Activated T-cell treated with anti-CD3 and anti-CD28 coated beads, Interleukin-2, amount 50 U/mL, for 48 hours (primary cell): ENCODE measurements around the gene DGKI.

Experiments used
- DNase-seq, 2 experiments: peaks; one replicate each; pipeline ENCODE4 v3.0.0-alpha.2; 2020

DGKI gene

GRCh38 chr7:137399827-137400823 lies 446.6 kb downstream of the DGKI start:
- no peak for DNase-seq

GRCh38 chr7:137396051-137396450 lies 450.7 kb downstream of the DGKI start:
- DNase-seq, result no peak

DNA sequence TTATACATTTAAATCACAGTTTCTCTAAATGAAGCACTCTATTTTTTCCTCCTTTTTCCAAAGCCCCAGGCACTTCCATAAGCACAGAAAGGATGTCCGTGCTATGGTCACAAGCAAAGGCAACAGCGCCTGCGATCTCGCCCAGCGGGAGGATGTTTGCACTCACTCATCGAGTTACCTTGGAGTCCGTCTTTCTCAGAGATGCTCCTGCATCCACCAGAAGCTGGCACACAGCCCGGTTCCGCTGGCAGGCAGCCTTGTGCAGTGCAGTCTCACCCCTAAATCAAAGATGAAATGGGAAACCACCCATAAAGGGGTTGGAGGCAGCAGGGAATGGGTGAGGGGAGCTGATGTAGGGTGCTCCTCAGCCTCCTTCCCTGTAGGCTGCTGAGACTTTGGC lies 451.4 kb downstream of the DGKI start:
- no peak for DNase-seq

DNA sequence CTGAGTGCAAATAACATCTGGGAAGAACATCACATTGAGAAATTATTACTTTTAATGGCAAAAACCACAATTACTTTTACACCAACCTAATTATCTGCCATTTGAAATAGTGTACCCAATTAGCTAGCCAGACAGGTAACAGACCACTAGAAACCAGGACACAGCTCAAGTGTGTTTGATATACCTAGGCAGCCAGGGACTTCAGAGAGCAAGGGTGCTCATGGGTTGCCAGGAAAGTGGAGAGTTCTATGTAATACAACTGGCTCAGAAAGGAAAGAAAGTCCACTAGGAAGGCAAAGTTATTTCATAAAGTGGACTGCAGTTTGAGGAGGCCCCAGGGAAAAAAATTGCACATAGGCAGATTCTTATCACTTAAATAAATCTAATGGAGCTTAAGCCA lies 453.2 kb downstream of the DGKI start:
- DNase-seq, result no peak

- DNase-seq, result no peak
These were observed 456.7 kb downstream of the DGKI start for GRCh38 chr7:137390076-137390475.

- no peak for DNase-seq
These were observed 457.9 kb downstream of the DGKI start for GRCh38 chr7:137388916-137389315.

DNA sequence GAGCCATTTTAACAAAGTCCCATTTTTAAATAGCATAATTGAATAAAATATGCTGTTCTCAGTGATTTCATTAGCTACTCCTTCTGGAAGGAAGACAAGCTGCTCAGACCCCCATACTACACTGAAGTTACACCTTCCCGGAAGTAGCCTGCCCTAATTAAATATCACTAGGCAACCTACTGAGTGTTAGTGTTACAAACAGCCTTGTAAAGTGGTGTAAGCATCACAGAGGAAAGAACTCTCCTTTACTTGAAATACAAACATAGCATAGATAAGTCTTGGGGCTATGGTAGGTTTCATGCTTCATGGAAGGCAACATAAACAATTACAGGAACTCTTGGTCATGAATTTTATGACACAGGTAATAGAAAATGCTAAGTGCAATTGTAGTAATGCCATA lies 459.8 kb downstream of the DGKI start:
- DNase-seq, result no peak

DNA sequence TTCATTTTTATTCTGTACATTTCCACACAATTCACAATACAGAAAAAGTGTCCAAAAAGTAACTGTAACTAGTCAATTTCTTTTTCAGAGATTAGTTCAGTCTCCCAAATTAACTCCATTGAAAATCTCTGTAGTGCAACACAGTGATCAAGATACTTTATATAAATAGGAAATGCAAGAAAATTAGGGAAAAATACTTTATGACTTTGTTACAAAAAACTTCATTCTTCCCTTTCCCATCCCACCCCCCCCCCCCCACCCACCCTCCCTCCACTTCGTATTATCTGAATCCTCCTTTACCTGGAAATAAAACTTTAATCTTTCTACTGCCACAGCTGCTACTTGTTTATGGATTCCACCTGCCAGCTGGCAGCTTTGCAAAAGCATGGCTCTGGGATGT lies 465.7 kb downstream of the DGKI start:
- no peak for DNase-seq

GRCh38 chr7:137373507-137373906 lies 473.3 kb downstream of the DGKI start:
- DNase-seq, result no peak

DNA sequence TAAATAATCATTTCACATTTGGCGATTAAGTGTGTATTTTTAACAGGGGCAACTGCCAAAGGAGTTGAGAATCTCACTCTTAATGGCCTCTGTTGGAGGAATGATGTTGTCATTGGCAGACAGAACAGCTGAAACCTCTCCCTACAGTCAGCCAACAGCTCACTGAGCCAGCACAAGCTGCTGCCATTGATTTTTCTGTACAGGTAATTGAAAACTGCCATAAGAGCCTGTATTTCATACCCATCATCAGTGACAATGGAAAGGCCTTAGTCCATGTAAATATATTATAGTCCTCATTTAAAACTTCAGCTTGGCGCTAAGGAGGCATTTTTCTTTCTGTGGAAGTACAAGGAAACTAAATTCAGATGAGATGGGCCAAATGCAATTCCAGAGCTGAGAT lies 475.2 kb downstream of the DGKI start:
- no peak for DNase-seq

- DNase-seq, result no peak
These were observed 479.8 kb downstream of the DGKI start for GRCh38 chr7:137366995-137367394.

- no peak for DNase-seq
These were observed 483.1 kb downstream of the DGKI start for GRCh38 chr7:137363683-137364082.

DNA sequence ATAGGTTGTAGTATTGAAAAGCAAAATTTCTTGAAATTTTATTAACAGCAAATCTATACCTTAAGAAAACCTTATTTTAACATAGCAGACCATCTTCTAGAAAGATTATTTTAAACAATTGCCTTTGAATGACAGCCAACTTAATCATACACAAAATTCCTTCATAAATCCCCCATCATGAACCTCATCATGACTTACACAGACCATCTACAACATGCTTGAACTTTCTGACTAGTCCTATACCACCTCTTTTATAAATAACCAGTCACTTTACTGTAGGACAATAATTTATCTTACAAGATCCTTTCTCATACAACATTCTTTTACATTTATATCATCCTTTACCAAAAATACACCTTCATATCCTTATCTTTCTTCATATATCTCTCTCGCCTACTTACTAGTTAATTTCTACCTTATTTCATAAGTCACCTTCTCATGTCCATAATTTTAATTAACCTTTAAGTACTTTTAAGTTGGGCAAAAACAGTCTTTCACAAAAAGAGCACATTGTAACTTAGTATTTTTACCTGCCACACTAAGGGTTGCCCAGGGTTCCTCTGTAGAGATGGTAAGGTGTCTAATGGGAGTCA lies 486.6 kb downstream of the DGKI start:
- no peak for DNase-seq

- DNase-seq, result no peak
These were observed 491.8 kb downstream of the DGKI start for GRCh38 chr7:137354961-137355360.

DNA sequence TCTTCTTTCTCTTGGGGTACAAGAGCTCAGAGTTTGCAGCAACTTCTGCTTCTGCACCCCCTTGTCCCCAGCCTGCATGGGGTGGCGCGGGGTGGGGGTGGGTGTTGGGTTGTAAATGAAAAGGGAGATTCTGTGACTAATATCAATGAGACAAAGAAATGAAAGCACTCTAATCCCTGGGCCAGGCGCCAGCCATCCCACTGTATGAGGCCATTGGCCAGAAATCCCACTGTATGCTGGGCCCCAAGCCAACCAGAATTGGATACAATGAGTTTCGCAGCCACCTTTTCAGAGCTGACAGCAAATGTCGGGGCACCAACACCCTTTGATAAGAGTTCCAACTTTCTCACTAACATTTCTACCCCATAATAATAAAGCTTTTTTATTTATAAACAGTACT lies 492.4 kb downstream of the DGKI start:
- DNase-seq, result no peak

GRCh38 chr7:137351941-137352340 lies 494.8 kb downstream of the DGKI start:
- no peak for DNase-seq

- no peak for DNase-seq
These were observed 500.9 kb downstream of the DGKI start for GRCh38 chr7:137345799-137346449.

GRCh38 chr7:137343281-137343841 lies 503.4 kb downstream of the DGKI start, which contains the start of gene PTN:
TSS of gene PTN (minus strand) at chr7:137343733. CDS start at chr7:137254973, 88,760 bp downstream.
- no peak for DNase-seq

DNA sequence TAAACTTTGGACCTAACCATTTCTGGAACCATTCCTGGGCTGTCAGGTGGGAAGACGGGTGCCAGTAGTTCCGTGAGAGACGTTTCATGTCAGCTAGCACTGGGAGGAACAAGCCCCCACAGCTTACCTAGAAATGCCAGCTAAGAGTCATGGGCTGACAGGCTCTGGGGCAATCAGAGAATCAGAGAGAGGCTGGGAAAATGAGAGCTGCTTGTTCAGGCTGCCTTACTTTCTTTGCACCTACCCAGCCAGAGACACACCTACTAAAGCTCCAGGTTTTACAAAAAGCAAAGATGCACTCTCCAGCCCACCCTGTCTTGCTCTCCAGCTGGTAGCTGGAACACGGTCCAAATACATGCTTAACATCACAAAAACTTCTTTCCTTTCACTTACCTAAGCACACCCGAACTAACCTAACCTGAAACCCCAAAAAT lies 503.9 kb downstream of the DGKI start:
- no peak for DNase-seq

DNA sequence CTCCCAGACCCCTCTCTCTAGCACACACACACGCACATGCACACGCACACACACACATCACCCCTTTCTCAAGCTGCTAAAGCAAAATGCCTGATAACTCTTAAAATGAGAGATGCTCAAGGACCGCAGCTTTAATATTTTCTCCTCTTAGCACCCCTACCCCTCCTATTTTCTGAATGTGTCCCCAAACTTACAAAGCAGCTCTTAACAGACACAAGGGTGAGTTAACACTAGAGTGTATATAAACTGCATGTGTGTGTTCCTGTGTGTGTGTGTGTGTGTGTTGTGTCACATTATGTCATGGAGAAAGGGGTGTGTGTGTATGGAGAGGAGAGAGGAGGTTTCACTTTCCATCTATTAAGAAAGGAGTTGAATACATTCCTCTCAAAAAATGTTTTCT lies 504.5 kb downstream of the DGKI start:
- DNase-seq, result no peak

DNA sequence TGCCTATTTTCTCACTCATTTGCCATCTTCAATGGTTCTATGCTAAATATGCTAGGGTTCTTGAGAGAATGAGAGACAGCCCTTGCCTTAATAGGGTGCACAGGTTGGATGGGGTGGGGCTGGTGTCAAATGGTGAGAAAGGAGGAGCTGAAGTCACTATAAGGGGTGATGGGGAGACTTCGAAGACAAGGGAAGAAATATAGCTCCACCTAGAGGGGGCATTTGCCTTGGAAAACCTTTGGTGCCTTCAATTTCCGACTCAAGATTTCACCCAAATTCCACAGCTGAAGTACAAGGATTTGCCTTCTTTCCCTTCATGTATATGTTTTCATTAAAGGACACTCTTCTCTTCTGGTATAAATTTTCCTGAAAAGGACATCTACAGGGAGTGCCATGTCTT lies 508.9 kb downstream of the DGKI start:
- DNase-seq, result no peak

- no peak for DNase-seq
These were observed 511.0 kb downstream of the DGKI start for GRCh38 chr7:137335814-137336213.

GRCh38 chr7:137331378-137331777 lies 515.4 kb downstream of the DGKI start:
- DNase-seq, result no peak
